Tibial artery (tissue), 4 donors: ENCODE data around the gene ERO1A.

Experiments
- DNase-seq, 2 donors: peaks; one replicate each; pipeline ENCODE4 v3.0.0-alpha.2; 2019
- H3K27ac ChIP-seq, 2 donors: fragments of 200-600 bp; sonication (generic) in 1 of 2; 1 replicate in 1 of 2; 2 replicates in 1 of 2; pipeline ENCODE4 v1.5.1; 2018 to 2019; ENCODE audit warnings: mild to moderate bottlenecking in 1 of 2
- H3K27me3 ChIP-seq, 2 donors: fragments of 200-600 bp; sonication (generic) in 1 of 2; one replicate each; pipeline versions ENCODE4 v1.5.1 to v1.6.0; 2016 to 2019
- H3K36me3 ChIP-seq, 3 donors: fragments of 200-600 bp; sonication (generic) in 2 of 3; one replicate each; pipeline ENCODE4 v1.5.1; 2016 to 2019; ENCODE audit warnings: mild to moderate bottlenecking in 2 of 3
- H3K4me1 ChIP-seq, 4 donors: fragments of 200-600 bp; sonication (generic) in 2 of 4; 1 replicate in 3 of 4; 2 replicates in 1 of 4; pipeline ENCODE4 v1.5.1; 2016 to 2019
- H3K4me3 ChIP-seq, 2 donors: fragments of 200-600 bp; sonication (generic) in 1 of 2; 1 replicate in 1 of 2; 2 replicates in 1 of 2; pipeline ENCODE4 v1.5.1; 2018 to 2019; ENCODE audit warnings: mild to moderate bottlenecking in 2 of 2
- H3K9me3 ChIP-seq, 3 donors: fragments of 200-600 bp; sonication (generic) in 1 of 3; one replicate each; pipeline ENCODE4 v1.5.1; 2016 to 2019
- CTCF ChIP-seq, 2 experiments: fragments of 200-600 bp in 1 of 2; fragments of 450-650 bp in 1 of 2; IDR thresholded peaks; one replicate each; pipeline ENCODE4 v1.5.1; 2017 to 2019; ENCODE audit warnings: antibody characterized with exemption in 2 of 2, mild to moderate bottlenecking in 1 of 2, moderate library complexity in 1 of 2
- intact Hi-C: fragments of 100-400 bp; cut with DNase I; formaldehyde crosslinking; loops from one replicate; pipeline ENCODE4 v1.15.0; 2023; ENCODE audit warnings: low total_unique reads

The ERO1A gene

GRCh38 chr14:52607061-52607460 is 88.3 kb downstream of the ERO1A start:
- no peaks in the 10 kb centered on the region for H3K4me1 ChIP-seq
- no peak for TF ChIP-seq CTCF (IDR thresholded peaks at IDR 0.05)
- intact Hi-C loops: no loop called here

GRCh38 chr14:52602131-52602530 is 93.2 kb downstream of the ERO1A start:
- Histone ChIP-seq H3K36me3 (no peaks in the 10 kb centered on the region), H3K9me3 (peaks cover 0 to 5% (median 0%) of the 10 kb centered on the region in 3 donors), H3K27me3 (no peaks in the 10 kb centered on the region), H3K4me3 (no peak overlapping the region), H3K27ac (no peak overlapping the region), H3K4me1 (no peaks in the 10 kb centered on the region)
- intact Hi-C loops: no loop called here
- no peak for DNase-seq
- no peak for TF ChIP-seq CTCF (IDR thresholded peaks at IDR 0.05)

More at GRCh38 chr14:52607061-52607460, 88.3 kb downstream of the ERO1A start:
- no peak overlapping the region for H3K4me3 ChIP-seq
- no peak for DNase-seq
- no peaks in the 10 kb centered on the region for H3K27me3 ChIP-seq
- no peak overlapping the region for H3K27ac ChIP-seq
- peaks cover 0 to 5% (median 0%) of the 10 kb centered on the region in 3 donors for H3K9me3 ChIP-seq
- H3K36me3 ChIP-seq: no peaks in the 10 kb centered on the region

- Histone ChIP-seq H3K4me3 (no peak overlapping the region), H3K4me1 (no peaks in the 10 kb centered on the region), H3K27ac (no peak overlapping the region), H3K27me3 (no peaks in the 10 kb centered on the region), H3K36me3 (no peaks in the 10 kb centered on the region), H3K9me3 (peaks cover 0 to 8% (median 4%) of the 10 kb centered on the region in 3 donors)
- no peak for DNase-seq
- no peak for TF ChIP-seq CTCF (IDR thresholded peaks at IDR 0.05)
- intact Hi-C loops: no loop called here
These were observed 95.4 kb downstream of the ERO1A start for GRCh38 chr14:52599974-52600373.

- H3K9me3 ChIP-seq: peaks cover 0 to 6% (median 4%) of the 10 kb centered on the region in 3 donors
- intact Hi-C loops: no loop called here
- no peak for TF ChIP-seq CTCF (IDR thresholded peaks at IDR 0.05)
These were observed 96.8 kb downstream of the ERO1A start for GRCh38 chr14:52598568-52598967.

GRCh38 chr14:52596861-52597260 is 98.5 kb downstream of the ERO1A start:
- no peak overlapping the region for H3K4me3 ChIP-seq
- H3K4me1 ChIP-seq: no peaks in the 10 kb centered on the region
- no peaks in the 10 kb centered on the region for H3K36me3 ChIP-seq
- intact Hi-C loops: no loop called here
- DNase-seq: no peak
- H3K9me3 ChIP-seq: peaks cover 0 to 6% (median 4%) of the 10 kb centered on the region in 3 donors
- H3K27ac ChIP-seq: no peak overlapping the region
- no peaks in the 10 kb centered on the region for H3K27me3 ChIP-seq
- no peak for TF ChIP-seq CTCF (IDR thresholded peaks at IDR 0.05)

More at GRCh38 chr14:52598568-52598967, 96.8 kb downstream of the ERO1A start:
- DNase-seq: no peak
- H3K36me3 ChIP-seq: no peaks in the 10 kb centered on the region
- no peak overlapping the region for H3K27ac ChIP-seq
- H3K27me3 ChIP-seq: no peaks in the 10 kb centered on the region
- no peaks in the 10 kb centered on the region for H3K4me1 ChIP-seq
- no peak overlapping the region for H3K4me3 ChIP-seq

GRCh38 chr14:52596320-52596719 is 99.0 kb downstream of the ERO1A start:
- Histone ChIP-seq H3K27me3 (no peaks in the 10 kb centered on the region), H3K36me3 (no peaks in the 10 kb centered on the region), H3K27ac (no peak overlapping the region), H3K4me3 (no peak overlapping the region), H3K4me1 (no peaks in the 10 kb centered on the region), H3K9me3 (peaks cover 0 to 6% (median 4%) of the 10 kb centered on the region in 3 donors)
- no peak for TF ChIP-seq CTCF (IDR thresholded peaks at IDR 0.05)
- intact Hi-C loops: no loop called here
- DNase-seq: no peak
